ENCODE data around the gene CLSTN2. TPM values are rescaled to one million over a fixed set of nuclear protein-coding genes. Genes with fewer than 3 reads are reported as not detected.

CLSTN2 gene
- total and polyA plus RNA-seq, 2 donors from 2014 or later, result 2.0 to 12.0 TPM

- no peak for FAIRE-seq
- H3K27ac ChIP-seq (ENCODE audit: low read depth in 2 of 2, low read length in 2 of 2), result no peak overlapping the region
- peaks cover 0 to 5% (median 2%) of the 10 kb centered on the region in 3 donors for H3K4me1 ChIP-seq (ENCODE audit: control insufficient read depth in 2 of 3, insufficient read depth in 2 of 3, low read depth in 1 of 3, low read length in 3 of 3)
- H3K9ac ChIP-seq (ENCODE audit: low read length in 3 of 3), result no peak overlapping the region
- no peaks in the 10 kb centered on the region for H3K36me3 ChIP-seq (ENCODE audit: control insufficient read depth in 2 of 3, insufficient read depth in 3 of 3, low read length in 3 of 3)
- intact Hi-C loops (cut with DNase I), result no loop called here
- no peaks in the 10 kb centered on the region for H3K9me3 ChIP-seq (ENCODE audit: control insufficient read depth in 2 of 3, insufficient read depth in 1 of 3, low read length in 3 of 3)
- no peaks in the 10 kb centered on the region for H3K27me3 ChIP-seq (ENCODE audit: control insufficient read depth, insufficient read depth, low read length)
- TF ChIP-seq, protein P1, sequence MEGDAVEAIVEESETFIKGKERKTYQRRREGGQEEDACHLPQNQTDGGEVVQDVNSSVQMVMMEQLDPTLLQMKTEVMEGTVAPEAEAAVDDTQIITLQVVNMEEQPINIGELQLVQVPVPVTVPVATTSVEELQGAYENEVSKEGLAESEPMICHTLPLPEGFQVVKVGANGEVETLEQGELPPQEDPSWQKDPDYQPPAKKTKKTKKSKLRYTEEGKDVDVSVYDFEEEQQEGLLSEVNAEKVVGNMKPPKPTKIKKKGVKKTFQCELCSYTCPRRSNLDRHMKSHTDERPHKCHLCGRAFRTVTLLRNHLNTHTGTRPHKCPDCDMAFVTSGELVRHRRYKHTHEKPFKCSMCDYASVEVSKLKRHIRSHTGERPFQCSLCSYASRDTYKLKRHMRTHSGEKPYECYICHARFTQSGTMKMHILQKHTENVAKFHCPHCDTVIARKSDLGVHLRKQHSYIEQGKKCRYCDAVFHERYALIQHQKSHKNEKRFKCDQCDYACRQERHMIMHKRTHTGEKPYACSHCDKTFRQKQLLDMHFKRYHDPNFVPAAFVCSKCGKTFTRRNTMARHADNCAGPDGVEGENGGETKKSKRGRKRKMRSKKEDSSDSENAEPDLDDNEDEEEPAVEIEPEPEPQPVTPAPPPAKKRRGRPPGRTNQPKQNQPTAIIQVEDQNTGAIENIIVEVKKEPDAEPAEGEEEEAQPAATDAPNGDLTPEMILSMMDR (IDR thresholded peaks at IDR 0.05; ENCODE audit: borderline replicate concordance, extremely low read depth, insufficient read depth), result no peak
- no peak for DNase-seq
- H3K4me3 ChIP-seq (ENCODE audit: low read length in 3 of 3), result no peak overlapping the region
Measured at GRCh38 chr3:140096037-140096436, 161.1 kb downstream of the CLSTN2 start.

- Histone ChIP-seq H3K36me3 (ENCODE audit: control insufficient read depth in 2 of 3, insufficient read depth in 3 of 3, low read length in 3 of 3) (no peaks in the 10 kb centered on the region), H3K4me3 (ENCODE audit: low read length in 3 of 3) (no peak overlapping the region), H3K27me3 (ENCODE audit: control insufficient read depth, insufficient read depth, low read length) (no peaks in the 10 kb centered on the region), H3K9ac (ENCODE audit: low read length in 3 of 3) (no peak overlapping the region), H3K4me1 (ENCODE audit: control insufficient read depth in 2 of 3, insufficient read depth in 2 of 3, low read depth in 1 of 3, low read length in 3 of 3) (peaks cover 0 to 5% (median 2%) of the 10 kb centered on the region in 3 donors), H3K9me3 (ENCODE audit: control insufficient read depth in 2 of 3, insufficient read depth in 1 of 3, low read length in 3 of 3) (no peaks in the 10 kb centered on the region), H3K27ac (ENCODE audit: low read depth in 2 of 2, low read length in 2 of 2) (no peak overlapping the region)
- intact Hi-C loops (cut with DNase I), result no loop called here
- peak in 2 of 5 donors; percentile 26 to 32 for DNase-seq
- FAIRE-seq, result no peak
- TF ChIP-seq, protein P1 (IDR thresholded peaks at IDR 0.05; ENCODE audit: borderline replicate concordance, extremely low read depth, insufficient read depth), result no peak
Measured at GRCh38 chr3:140097874-140098635, 163.1 kb downstream of the CLSTN2 start.

DNA sequence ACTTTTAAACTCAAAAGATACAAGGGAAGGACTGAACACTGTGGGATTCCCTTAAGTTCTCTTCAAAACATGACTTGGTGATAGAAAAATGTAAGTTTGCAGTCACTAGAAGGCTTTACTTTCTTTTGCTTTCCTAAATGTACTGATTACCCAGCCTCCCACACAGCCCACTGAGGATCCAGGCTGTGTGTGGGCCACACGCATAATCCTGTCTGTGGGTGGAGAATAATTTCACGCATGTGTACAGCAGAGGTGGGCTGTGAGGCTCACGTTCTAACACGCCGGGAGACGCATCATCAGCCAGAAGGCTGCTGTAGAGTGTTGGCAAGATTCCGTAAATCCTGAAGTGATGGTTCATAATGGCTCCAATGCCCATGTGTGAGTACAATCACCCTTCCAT is 165.5 kb downstream of the CLSTN2 start:
- H3K27me3 ChIP-seq (ENCODE audit: control insufficient read depth, insufficient read depth, low read length), result no peaks in the 10 kb centered on the region
- no peaks in the 10 kb centered on the region for H3K9me3 ChIP-seq (ENCODE audit: control insufficient read depth in 2 of 3, insufficient read depth in 1 of 3, low read length in 3 of 3)
- no peaks in the 10 kb centered on the region for H3K36me3 ChIP-seq (ENCODE audit: control insufficient read depth in 2 of 3, insufficient read depth in 3 of 3, low read length in 3 of 3)
- intact Hi-C loops (cut with DNase I), result no loop called here
- DNase-seq (no peak), FAIRE-seq (no peak)
- TF ChIP-seq, protein P1 (IDR thresholded peaks at IDR 0.05; ENCODE audit: borderline replicate concordance, extremely low read depth, insufficient read depth), result no peak
- H3K4me1 ChIP-seq (ENCODE audit: control insufficient read depth in 2 of 3, insufficient read depth in 2 of 3, low read depth in 1 of 3, low read length in 3 of 3), result no peaks in the 10 kb centered on the region
- no peak overlapping the region for H3K4me3 ChIP-seq (ENCODE audit: low read length in 3 of 3)
- no peak overlapping the region for H3K9ac ChIP-seq (ENCODE audit: low read length in 3 of 3)
- H3K27ac ChIP-seq (ENCODE audit: low read depth in 2 of 2, low read length in 2 of 2), result no peak overlapping the region

Data from kidney (tissue), 14 donors.